Activated T-cell treated with anti-CD3 and anti-CD28 coated beads, Interleukin-2, amount 50 U/mL, for 48 hours (primary cell): ENCODE measurements around the gene SLC6A5.
A peak's percentile ranks its signal among the peaks of the same experiment; 100 is the strongest.
"Not testable (repeated sequence)": the region's sequence is repeated elsewhere in the genome, so short reads cannot be mapped to it uniquely, and the experiment has no call there.

Experiments used
- DNase-seq, 2 experiments: peaks; one replicate each; pipeline ENCODE4 v3.0.0-alpha.2; 2020

The SLC6A5 gene

DNA sequence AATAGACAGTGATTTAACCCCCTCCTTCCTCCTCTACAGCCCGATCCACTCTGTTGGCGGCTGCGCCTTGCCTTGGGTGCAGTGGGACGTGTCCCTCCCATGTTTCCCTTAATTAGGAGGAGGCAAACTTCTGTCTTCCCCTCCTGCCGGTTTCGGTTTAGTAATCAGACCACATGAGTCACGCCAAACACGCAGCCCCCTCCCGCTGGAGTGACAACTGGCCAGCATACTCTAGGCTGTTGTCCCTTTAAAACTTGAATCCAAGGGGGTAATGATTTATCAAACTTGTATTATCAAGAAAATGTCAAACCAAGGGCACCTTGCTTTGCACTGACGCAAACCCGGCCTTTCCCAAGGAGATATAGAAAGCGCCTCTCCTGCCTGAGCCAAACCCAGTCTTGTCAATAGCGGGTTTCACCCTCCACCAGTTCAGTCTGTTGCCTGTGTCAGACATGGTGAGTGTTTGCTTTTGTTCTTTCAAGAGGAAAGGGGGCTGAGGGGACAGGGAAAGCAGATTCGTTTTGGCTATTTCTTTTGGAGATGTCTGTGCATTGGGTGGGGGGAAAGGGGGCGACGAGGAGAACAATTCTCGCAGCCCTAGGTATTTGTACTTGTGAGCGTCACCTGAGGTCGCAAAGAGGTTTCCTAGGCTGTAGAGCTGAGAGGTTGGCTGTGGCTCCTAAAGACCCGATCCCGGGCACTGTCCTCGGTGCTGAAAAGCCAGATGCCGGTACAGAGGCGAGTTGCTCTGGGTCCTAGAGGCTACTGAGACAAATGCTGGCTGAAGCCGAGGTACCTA lies at the start of gene SLC6A5:
SLC6A5 (plus strand) TSS at position 388 of the 799 bp plus-strand sequence; CDS start at position 453, 65 bp downstream.
- DNase-seq = peak; percentile 48 to 57

DNA sequence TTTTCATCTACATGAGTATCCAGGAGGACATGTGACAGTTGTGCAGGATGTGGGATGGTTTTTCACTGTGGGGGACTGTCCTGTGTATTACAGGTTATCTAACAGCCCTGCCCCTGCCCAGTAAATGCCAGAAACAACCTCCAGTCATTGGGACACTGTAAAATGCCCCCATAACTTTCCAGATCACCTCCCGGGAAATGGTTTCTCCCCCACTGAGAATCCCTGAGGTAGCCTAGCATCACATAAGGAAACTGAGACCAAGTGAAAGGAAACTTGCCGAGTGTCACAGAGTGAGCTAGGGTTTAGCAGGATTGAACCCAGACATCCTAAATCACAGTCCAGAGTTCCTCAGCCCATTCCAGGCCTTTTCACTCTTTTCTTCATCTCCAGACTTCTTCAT lies 48.3 kb upstream of the SLC6A5 start:
- no peak for DNase-seq

DNA sequence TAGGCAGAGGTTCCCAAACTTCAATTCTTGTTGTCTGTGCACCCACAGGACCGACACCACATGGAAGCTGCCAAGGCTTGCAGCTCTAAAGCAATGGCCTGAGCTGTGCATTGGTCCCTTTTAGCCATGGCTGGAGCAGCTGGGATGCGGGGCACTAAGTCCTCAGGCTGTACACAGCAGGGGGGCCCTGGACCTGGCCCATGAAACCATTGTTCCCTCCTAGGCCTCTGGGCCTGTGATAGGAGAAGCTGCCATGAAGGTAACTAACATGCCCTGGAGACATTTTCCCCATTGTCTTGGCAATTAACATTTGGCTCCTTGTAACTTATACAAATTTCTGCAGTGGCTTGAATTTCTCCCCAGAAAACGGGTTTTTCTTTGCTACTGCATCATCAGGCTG lies 43.6 kb upstream of the SLC6A5 start:
- DNase-seq = no peak

DNA sequence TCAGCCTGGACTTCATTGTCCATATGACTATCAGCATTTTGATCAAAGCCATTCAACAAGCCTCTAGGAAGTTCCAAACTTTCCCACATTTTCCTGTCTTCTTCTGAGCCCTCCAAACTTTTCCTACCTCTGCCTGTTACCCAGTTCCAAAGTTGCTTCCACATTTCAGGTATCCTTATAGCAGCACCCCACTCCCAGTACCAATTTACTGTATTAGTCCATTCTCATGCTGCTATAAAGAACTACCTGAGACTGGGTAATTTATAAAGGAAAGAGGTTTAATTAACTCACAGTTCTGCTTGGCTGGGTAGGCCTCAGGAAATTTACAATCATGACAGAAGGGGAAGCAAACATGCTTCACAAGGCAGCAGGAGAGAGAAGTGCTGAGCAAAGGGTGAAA lies 43.0 kb upstream of the SLC6A5 start:
- not testable (repeated sequence) for DNase-seq

DNA sequence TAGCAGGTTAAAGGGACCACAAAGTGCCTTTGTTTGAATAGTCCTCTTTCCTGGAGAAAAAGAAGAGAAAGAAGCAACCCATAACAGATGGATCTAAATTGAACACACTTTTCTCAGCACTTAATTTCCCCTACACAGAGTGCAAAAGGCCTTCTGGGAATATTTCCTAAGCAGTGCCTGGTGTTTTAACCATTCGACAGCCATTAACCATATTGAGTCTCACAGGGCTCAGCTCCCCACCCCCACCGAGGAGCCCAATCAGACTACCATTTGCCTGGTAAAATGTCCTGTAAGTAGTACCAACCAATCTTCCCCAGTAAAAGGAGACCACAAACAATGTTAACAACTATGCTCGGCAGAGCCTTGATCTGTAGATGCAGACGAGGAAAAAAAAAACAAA lies 40.7 kb upstream of the SLC6A5 start:
- DNase-seq = no peak

DNA sequence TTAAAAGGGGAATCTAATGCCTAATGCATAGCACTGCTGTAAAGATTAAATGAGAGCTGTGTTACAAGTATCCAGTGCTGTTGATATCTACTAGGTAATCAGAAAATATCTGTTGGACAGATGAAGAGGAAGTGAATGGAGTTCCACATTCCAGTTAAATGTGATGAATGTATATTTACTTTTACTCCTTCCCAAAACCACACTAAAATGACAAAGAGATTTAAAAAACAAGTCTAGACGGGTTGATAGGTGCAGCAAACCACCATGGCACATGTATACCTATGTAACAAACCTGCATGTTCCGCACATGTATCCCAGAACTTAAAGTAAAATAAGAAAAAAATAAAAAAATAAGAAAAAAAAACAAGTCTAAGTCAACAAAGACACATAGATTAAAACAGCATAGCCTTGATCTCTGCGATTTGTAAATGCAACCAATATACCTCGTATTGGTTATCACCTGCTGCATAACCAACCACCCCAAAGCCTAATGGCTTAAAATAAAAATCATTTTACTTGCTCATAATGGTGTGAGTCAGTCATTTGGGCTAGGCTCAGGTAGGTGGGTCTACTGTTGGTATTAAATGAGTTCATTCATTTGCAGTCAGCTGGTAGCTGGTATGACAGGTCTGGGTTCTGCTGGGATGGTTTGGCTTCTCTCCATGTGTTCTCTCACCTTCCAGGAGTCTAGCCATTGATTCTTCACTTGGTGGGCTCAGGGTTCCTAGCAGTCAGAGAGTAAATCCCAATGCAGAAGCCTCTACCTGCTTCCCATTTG lies 39.7 kb upstream of the SLC6A5 start:
- no peak for DNase-seq

DNA sequence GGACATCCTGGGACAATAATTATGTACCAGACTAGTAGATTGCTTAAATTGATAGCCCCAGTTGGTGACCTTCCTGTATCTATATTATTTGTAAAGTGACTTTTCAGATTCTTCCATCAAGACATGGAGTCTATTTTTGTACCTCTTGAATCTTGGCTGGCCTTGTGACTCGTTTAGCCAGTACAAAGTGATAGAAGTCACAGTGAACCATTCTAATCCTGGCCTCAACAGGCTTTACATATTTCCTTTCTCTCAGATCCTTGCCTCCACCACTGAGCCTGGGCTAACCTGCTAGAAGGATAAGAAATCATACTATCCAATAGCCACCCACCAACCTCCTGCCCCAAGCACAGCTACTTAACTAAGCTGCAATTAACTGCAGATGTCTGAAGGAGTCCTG lies 37.5 kb upstream of the SLC6A5 start:
- no peak for DNase-seq

DNA sequence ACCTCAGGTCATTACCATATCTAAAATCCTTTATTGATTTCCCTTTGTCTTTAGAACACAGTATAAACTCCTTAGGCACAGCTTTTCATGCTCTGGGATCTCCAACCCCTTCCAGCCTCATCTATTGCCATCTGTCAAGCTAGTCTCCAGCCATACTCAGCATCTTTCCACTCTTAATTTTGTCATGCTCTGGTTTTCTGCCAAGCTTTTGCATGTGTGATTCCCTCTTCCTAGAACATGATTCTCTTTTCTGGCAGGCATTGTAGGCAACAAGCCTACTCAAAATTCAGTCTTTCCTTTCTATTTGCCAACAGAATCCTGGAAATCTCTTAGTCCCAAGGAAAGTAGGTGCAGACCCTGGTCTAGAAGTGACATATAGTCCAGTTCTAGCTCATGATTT lies 35.5 kb upstream of the SLC6A5 start:
- no peak for DNase-seq

DNA sequence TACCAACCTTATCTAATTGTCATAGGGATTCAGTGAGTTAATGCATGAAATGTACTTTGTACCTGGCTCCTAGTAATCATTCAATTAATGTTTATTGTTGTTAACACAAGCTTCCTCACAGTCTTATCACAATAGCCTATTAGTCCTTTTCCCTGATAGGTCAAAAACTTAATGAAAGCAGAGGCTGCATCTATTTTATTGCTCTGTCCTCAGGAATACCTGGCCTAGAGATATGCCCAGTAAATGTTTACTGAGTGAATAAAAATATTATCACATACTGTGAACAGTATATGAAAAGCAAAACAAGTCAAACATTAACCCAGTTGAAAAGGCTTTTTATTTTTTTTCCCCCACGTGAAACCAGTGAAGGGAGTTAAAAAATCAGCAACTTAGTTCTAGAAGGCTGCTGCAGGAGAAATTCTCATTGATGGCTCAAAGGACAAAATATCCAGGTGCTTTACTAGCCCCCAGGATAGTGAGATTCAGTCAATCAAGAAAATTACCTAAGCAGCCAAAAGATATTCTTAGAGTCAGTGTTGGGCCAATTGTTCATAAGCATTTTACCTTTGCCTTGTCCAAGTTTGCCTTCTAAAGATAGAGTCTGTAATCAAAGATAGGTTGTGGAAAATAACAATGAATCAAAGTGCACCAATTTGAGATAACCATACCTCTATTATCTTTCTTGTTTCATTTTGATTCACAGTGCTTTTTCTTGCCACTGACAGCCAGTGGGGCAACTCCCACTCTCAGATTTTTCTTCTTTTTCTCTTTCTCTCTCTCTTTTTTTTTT lies 34.4 kb upstream of the SLC6A5 start:
- DNase-seq = no peak

DNA sequence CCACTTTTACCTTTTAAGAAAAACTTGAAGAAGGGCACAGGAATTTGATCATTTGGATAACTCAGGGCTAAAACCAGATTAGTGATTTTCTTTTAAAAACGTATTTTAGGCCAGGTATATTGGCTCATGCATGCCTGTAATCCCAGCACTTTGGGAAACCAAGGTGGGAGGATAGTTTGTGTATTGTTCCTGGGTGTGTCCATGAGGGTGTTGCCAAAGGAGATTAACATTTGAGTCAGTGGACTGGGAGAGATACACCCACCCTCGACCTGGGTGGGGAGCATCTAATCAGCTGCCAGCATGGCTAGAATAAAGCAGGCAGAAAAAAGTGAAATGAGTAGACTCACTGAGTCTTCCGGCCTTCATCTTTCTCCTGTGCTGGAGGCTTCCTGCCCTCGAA lies 33.3 kb upstream of the SLC6A5 start:
- DNase-seq = not testable (repeated sequence)

DNA sequence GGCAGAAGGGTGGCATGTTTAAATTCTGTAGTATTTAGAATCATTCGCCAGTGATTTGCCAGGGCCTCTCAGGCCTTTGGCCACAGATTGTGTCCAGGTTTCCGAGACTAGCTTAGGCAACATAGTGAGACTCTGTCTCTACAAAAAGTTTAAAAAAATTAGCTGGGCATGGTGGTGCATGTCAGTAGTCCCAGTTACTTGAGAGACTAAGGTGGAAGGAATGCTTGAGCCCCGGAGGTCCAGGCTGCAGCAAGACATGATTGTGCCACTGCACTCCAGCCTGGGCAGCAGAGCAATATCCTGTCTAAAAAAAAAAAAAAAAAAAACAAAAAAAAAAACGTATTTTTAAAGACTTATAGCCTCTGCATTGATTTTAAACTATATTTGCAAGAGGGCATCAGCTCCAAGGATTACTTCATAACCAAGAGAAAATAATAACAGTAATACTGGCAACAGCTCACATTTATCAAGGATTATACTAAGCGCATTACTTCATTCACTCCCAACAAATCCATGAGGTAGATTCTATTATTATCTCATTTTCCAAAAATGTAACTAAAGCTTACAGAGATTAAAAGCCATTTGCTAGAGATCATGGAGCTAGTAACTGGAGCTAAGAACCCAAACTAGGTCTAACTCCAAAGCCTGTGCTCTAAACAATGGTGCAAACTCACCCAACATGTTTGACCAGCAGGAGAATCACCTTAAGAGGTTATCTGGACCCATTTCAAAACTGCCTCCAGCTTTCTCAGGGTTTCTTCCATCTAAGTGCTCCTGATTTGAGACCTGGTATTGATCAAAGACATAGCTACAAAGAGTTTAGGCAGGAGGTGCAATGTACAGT lies 32.6 kb upstream of the SLC6A5 start:
- DNase-seq = no peak

DNA sequence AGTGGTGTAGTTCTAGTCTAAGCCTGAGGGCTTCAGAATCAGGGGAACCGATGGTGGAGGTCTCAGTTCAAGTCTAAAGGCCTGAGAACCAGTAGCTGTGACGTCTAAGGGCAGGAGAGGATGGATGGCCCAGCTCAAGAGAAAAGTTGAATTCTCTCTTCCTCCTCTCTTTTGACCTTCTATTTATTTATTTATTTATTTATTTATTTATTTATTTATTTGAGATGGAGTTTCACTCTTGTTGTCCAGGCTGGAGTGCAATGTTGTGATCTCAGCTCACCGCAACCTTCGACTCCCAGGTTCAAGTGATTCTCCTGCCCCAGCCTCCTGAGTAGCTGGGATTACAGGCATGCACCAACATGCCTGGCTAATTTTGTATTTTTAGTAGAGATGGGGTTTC lies 19.7 kb upstream of the SLC6A5 start:
- DNase-seq = not testable (repeated sequence)

DNA sequence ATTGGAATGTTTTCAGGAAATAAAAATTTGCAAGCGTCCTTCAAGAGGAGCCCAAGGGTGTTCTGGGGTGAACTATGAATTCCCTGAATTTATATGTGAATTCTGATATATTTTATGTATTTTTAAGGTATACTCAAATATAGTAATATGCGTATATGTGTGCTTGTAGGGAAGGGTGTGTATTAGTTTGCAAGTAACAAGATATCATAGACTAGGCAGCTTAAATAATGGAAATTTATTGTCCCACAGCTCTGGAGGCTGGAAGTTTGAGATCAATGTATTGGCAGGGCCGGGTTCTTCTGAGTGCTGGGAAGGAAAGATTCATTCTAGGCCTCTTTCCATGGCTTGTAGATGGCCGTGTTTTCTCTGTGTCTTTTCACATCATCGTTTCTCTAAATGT lies 16.2 kb upstream of the SLC6A5 start:
- no peak for DNase-seq

DNA sequence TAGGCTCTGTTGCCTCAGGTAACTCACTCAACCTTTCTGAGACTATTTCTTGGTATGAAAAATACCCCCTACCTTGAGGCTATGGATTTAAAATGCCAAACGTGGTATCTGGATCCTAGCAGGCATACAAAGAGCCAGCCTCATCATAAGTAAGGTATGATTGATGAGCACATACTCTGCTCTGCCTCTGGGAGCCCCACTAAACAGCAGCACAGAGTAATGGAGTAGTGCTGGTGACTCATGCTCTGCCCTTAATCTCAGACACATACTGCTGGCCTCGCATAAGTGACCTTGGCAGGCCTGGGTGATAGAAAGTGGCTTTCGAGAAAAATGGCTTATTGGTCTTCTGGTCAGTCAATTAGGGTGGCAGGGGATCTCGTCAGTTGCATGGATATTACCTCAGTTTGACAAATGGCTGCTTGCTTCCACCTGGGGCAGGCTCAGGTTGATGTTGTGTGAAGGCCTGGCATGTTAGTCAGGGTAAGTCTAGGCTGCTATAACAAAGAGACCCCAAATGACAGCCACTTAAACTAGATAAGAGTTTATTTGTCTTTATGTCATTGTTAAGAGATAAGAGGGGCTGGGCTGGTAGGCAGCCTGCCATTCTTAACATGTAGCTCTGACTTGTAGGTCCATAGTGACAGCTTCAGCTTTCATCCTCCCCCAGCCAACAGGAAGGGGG lies 15.2 kb upstream of the SLC6A5 start:
- no peak for DNase-seq

DNA sequence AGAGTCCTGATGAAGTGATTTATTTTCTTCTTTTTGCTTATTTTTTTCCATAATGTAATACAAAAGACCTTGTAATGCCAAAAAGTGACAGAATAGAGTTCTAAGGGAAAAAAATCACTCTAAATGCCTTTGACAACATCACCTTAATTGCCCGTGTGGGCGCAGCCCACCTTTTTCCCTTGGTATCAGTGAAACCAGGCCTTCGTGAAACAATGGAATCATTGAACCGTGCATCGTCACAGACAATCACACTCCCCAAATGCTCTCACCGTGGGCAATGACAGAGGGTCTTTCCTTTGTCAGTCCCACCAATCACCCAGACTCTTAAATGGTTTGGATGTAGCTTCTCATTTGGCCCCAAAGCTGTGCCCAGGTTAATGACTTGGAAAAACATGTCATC lies 9.6 kb upstream of the SLC6A5 start:
- no peak for DNase-seq

DNA sequence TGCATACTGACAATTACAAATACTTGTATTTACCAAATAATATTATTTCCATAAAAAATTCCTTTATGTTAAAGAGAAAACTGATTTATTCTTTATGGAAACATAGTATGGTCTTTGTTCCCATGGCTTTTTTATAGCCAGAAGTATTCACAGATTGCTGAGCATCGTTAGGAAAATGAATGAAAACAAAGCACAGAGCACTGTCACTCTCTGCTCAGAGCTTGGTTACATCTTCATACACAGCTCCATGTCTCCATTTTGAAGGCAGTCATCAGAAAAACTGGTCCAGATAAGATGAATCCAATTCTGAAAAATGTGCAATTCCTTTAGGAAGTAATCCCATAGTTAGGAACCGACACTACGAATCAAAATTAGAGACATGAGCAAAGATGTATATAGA lies 9.0 kb upstream of the SLC6A5 start:
- no peak for DNase-seq

DNA sequence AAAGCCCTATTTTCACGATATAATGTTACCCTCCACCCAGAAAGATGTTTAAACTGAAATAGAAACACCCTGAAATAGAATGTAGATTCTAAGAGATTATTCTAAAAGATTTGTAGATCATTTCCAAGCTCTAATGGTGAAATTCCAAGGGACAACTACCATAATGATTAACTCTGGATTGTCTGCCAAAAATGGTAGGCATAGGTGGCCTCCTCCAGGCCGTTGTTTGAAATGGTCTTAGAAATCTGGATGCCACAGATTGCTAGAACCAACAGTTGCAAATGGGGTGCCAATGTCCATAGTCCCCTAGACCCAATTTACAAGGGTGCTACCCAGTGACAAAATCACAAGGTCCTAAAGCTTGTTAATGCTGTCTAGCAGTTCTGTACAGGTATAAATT lies 6.7 kb upstream of the SLC6A5 start:
- no peak for DNase-seq

DNA sequence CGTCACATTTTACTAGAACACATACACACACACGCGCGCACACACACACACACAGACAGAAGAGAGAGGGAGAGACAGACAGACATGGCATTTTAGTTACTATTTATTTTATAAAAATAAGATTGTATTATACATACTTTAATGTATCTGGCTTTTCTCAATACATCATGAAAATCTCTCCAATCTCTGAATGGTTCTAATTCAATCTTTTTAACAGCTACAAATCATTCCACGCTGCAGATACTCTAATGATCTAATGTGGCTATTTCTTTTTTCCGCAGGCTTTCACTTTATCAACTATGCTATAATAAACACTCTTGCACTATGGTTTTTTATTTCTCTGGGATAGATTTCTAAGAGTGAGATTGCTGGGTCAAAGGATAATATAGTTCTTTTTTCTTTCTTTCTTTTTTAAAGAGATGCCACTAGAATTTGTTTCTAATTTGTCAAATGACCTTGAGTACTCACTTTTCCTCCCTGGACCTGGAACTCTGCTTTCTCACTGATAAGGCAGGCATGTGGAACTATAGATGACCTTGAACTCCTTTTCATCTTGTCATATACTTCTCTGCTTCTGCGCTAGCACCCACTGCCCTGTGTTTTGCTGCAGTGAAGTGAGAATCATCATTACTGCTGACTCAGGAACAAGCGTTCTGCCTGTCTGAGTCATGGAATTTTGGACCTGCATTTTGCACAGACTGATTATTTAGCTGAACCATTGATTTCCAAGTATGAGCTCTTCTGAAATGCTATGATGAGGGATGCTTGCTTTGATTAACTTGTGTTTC lies 4.9 kb upstream of the SLC6A5 start:
- no peak for DNase-seq

DNA sequence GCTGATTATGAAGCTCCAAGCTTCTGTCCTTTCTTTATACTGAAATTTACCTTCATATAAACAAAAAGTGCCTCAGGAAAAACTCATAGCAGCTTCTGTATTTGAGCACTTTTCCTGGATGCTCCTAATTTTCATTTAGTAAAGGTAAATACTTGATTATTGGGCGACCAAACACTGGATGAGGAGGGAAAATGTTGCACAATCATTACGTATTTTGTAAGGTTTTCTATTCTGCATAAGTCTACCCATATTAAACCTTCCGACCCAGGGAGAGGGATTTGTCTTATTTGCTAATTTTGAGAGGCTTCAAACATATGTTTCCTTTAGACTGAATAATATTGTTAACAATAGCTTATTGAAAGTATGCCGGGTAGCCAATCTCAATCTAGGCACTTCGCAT lies 4.3 kb upstream of the SLC6A5 start:
- no peak for DNase-seq

DNA sequence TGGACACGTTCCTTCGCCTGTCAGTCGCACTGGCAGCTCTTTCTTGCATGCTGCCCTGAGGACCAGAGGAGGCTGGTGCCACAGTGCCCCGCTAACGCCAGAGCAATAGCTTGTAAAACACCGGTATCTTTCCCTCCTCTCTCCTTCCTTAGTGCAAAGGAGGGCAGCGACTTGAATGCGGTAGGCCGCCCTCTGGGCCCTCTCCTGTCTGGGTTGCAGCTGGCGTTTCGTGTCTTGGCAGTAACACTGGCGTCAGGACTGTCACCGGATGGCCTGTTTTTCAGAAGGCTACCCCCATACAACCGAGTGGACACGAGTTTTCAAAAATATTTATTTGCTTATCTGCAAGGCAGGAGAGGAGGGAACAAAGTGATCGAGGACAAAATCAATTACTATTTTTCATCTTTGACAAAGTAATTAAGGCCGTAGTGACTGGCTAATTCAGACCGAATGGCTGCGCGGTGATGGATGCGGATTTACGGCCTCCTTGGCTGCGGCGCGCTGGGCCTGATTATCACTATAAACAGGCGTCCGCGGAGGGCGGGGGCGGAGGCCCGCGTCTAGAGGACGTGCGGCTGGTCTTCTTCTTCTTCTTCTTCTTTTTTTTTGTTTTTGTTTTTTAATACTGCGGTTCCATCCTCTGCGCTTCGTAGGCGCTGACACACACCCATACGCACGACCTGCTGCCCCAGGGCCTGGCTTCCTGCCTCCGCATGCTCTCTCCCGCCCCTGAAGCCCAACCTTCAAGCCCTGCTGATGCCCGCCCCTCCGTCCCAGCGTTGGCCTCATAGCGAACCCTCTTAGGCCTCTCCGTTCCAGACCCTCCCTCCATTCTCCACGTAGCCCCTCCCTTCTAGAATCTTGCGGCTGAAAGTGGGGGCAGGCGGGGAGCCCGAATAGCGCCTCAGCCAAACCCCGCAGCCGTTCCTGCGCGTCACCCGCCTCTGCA lies 2.9 kb upstream of the SLC6A5 start:
- DNase-seq = no peak
